BE2C (cell line): Measurements from ENCODE around the gene MPDZ.

ENCODE experiments used
- DNase-seq: peaks from one replicate; pipeline ENCODE4 v3.0.0-alpha.2; 2020
- H3K27me3 ChIP-seq: fragments of 250-450 bp; sonication (Bioruptor Pico); 2 replicates; pipeline ENCODE4 v1.5.1; 2020; ENCODE audit warnings: mild to moderate bottlenecking
- H3K36me3 ChIP-seq: fragments of 250-450 bp; sonication (Bioruptor Pico); 2 replicates; pipeline ENCODE4 v1.5.1; 2020; ENCODE audit warnings: mild to moderate bottlenecking
- H3K4me1 ChIP-seq: fragments of 250-450 bp; sonication (Bioruptor Pico); 2 replicates; pipeline ENCODE4 v1.5.1; 2020
- H3K4me3 ChIP-seq: 2 replicates; pipeline ENCODE4 v1.5.1; 2011; ENCODE audit warnings: low read depth, low read length
- H3K9me3 ChIP-seq: fragments of 250-450 bp; sonication (Bioruptor Pico); 2 replicates; pipeline ENCODE4 v1.5.1; 2020
- CTCF ChIP-seq: IDR thresholded peaks from 2 replicates; pipeline ENCODE4 v1.5.1; 2012; ENCODE audit warnings: mild to moderate bottlenecking, low read depth, low read length

MPDZ gene

GRCh38 chr9:13281356-13282016 is 2.0 kb upstream of the MPDZ start:
- TF ChIP-seq CTCF, result no peak

GRCh38 chr9:13278368-13279246 is 885 bp downstream of the MPDZ start:
- Histone ChIP-seq H3K36me3 (no peaks in the 10 kb centered on the region), H3K4me1 (peaks cover 5% of the 10 kb centered on the region), H3K9me3 (no peaks in the 10 kb centered on the region), H3K4me3 (peak overlapping the region; percentile 91), H3K27me3 (no peaks in the 10 kb centered on the region)
- TF ChIP-seq CTCF, result no peak
- DNase-seq, result peak; percentile 67

More at GRCh38 chr9:13281356-13282016, 2.0 kb upstream of the MPDZ start:
- H3K4me1 ChIP-seq, result no peaks in the 10 kb centered on the region; the same call in none of the 2 replicates
- no peaks in the 10 kb centered on the region for H3K27me3 ChIP-seq
- no peak for DNase-seq
- H3K36me3 ChIP-seq, result no peaks in the 10 kb centered on the region
- H3K9me3 ChIP-seq, result no peaks in the 10 kb centered on the region
- H3K4me3 ChIP-seq, result no peak overlapping the region

- no peak for TF ChIP-seq CTCF
- no peaks in the 10 kb centered on the region for H3K9me3 ChIP-seq
- H3K4me1 ChIP-seq, result peaks cover 5% of the 10 kb centered on the region
- H3K4me3 ChIP-seq, result peak overlapping the region; percentile 91
- no peaks in the 10 kb centered on the region for H3K27me3 ChIP-seq
- DNase-seq, result no peak
- no peaks in the 10 kb centered on the region for H3K36me3 ChIP-seq
These were observed 1.5 kb downstream of the MPDZ start for GRCh38 chr9:13278023-13278367.

DNA sequence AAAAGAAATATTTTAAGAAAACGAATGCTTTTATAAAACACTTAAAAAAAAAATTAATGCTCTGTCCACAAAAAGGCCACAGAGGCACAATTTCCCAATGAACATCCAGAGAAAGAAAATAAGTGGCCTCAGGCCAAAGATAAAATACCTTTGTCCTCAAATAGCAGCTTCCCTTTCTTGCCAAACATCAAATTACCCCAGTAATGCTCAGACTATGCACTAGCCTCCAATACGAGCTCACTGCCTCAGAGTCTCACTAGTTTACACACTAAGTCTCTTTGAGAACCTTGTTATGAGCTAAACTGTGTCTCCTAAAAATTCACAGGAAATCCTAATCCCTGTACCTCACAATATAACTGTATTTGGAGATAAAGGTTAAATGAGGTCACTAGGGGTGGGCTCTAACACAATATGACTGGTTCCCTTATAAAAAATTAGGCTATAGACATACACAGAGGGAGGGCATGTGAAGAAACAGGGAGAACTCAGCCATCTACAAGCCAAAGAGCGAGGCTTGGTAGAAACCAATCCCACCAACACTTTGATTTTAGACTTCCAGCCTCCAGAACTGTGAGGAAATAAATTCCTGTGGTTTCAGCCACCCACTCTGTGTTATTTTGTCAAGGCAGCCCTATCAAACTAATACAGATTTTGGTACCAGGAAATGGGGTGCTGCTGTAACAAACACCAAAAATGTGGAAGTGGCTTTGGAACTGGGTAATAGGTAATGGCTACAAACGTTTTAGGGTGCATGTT is 4.4 kb downstream of the MPDZ start:
- no peak for TF ChIP-seq CTCF
- no peak for DNase-seq

DNA sequence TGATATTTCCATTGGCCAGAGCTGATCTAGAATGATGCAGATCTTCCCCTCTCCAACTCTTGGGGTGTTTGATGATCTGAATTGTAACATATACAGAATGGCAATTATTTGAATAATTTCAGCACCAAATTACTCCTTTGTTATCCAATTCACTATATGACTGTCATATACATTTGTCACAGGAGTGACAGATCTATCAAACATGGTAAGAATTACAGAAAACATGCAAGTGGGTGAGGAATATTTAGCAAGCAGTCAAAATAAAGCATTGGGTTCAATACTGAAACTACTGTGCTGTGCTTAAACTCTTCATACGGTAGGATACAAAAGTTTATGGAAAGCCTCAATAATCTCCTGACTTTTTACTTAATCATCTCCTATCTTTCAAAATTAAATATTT is 8.8 kb downstream of the MPDZ start:
- Histone ChIP-seq H3K27me3 (no peaks in the 10 kb centered on the region), H3K36me3 (no peaks in the 10 kb centered on the region), H3K4me1 (peaks cover 7% of the 10 kb centered on the region), H3K4me3 (no peak overlapping the region), H3K9me3 (no peaks in the 10 kb centered on the region)
- DNase-seq, result no peak
- TF ChIP-seq CTCF, result no peak

More for the DNA sequence above, 4.4 kb downstream of the MPDZ start:
- H3K9me3 ChIP-seq, result no peaks in the 10 kb centered on the region
- H3K4me3 ChIP-seq, result no peak overlapping the region
- no peaks in the 10 kb centered on the region for H3K27me3 ChIP-seq
- H3K4me1 ChIP-seq, result peaks cover 5% of the 10 kb centered on the region
- no peaks in the 10 kb centered on the region for H3K36me3 ChIP-seq
